Stimulated activated CD4-positive, alpha-beta T cell treated with anti-CD3 and anti-CD28 coated beads, Interleukin-2, amount 100 ng/mL, for 24 hours (primary cell): ENCODE measurements around the gene GLOD4.
"Not testable (repeated sequence)": the region's sequence is repeated elsewhere in the genome, so short reads cannot be mapped to it uniquely, and the experiment has no call there.

Experiments
- DNase-seq, 2 donors: peaks; one replicate each; pipeline ENCODE4 v3.0.0-alpha.2; 2020

GLOD4 gene

GRCh38 chr17:802481-802880, 20.4 kb upstream of the GLOD4 start:
- DNase-seq = no peak

- no peak for DNase-seq
Measured at GRCh38 chr17:801660-802059, 19.6 kb upstream of the GLOD4 start.

- no peak for DNase-seq
Measured at GRCh38 chr17:800446-801242, 18.6 kb upstream of the GLOD4 start.

- no peak for DNase-seq
Measured at GRCh38 chr17:799261-799660, 17.2 kb upstream of the GLOD4 start.

- DNase-seq = no peak
Measured at GRCh38 chr17:798246-798645, 16.2 kb upstream of the GLOD4 start.

- DNase-seq = no peak
Measured at GRCh38 chr17:797236-797840, 15.3 kb upstream of the GLOD4 start.

GRCh38 chr17:796609-797008, 14.5 kb upstream of the GLOD4 start:
- DNase-seq = no peak

GRCh38 chr17:795721-796120, 13.6 kb upstream of the GLOD4 start:
- DNase-seq = no peak

GRCh38 chr17:795276-795675, 13.2 kb upstream of the GLOD4 start:
- DNase-seq = no peak

- DNase-seq = peak; percentile 47 to 54
Measured at GRCh38 chr17:794876-795275, 12.8 kb upstream of the GLOD4 start.

GRCh38 chr17:792277-792676, 10.2 kb upstream of the GLOD4 start:
- DNase-seq = no peak

- no peak for DNase-seq
Measured at GRCh38 chr17:791829-792228, 9.7 kb upstream of the GLOD4 start.

GRCh38 chr17:790874-791247, 8.8 kb upstream of the GLOD4 start:
- DNase-seq = not testable (repeated sequence)

- DNase-seq = not testable (repeated sequence)
Measured at GRCh38 chr17:789931-790873, 8.1 kb upstream of the GLOD4 start.

GRCh38 chr17:789160-789840, 7.2 kb upstream of the GLOD4 start:
- DNase-seq = no peak

GRCh38 chr17:788551-788950, 6.5 kb upstream of the GLOD4 start:
- DNase-seq = no peak

GRCh38 chr17:787641-788221, 5.7 kb upstream of the GLOD4 start:
- DNase-seq = no peak

- not testable (repeated sequence) for DNase-seq
Measured at GRCh38 chr17:785901-786300, 3.8 kb upstream of the GLOD4 start.

- DNase-seq = no peak
Measured at GRCh38 chr17:784143-784542, 2.1 kb upstream of the GLOD4 start.

GRCh38 chr17:778096-778495, 4.0 kb downstream of the GLOD4 start:
- no peak for DNase-seq

GRCh38 chr17:774313-774584, 7.8 kb downstream of the GLOD4 start:
- DNase-seq = no peak

GRCh38 chr17:773467-774312, 8.4 kb downstream of the GLOD4 start:
- no peak for DNase-seq
